Hematopoietic multipotent progenitor cell treated with erythropoietin and hydrocortisone succinate and interleukin-3 and kit ligand, for 8 days (in vitro differentiated cells): ENCODE data around the gene CAMTA1.

Source experiments
- DNase-seq: peaks from one replicate; pipeline ENCODE4 v3.0.0-alpha.2; 2015

The CAMTA1 gene

GRCh38 chr1:7050751-7051665 lies 265.8 kb downstream of the CAMTA1 start:
- no peak for DNase-seq

- no peak for DNase-seq
Measured at GRCh38 chr1:7052701-7053100, 267.4 kb downstream of the CAMTA1 start.

- no peak for DNase-seq
Measured at GRCh38 chr1:7060745-7061144, 275.5 kb downstream of the CAMTA1 start.

- DNase-seq = no peak
Measured at GRCh38 chr1:7062346-7063061, 277.2 kb downstream of the CAMTA1 start.

- DNase-seq = no peak
Measured at GRCh38 chr1:7063981-7064380, 278.7 kb downstream of the CAMTA1 start.

GRCh38 chr1:7068552-7068951 lies 283.3 kb downstream of the CAMTA1 start:
- DNase-seq = no peak

- no peak for DNase-seq
Measured at GRCh38 chr1:7069931-7070330, 284.7 kb downstream of the CAMTA1 start.

GRCh38 chr1:7070389-7071029 lies 285.3 kb downstream of the CAMTA1 start:
- DNase-seq = peak; percentile 50

- no peak for DNase-seq
Measured at GRCh38 chr1:7076117-7076516, 290.9 kb downstream of the CAMTA1 start.

- DNase-seq = no peak
Measured at GRCh38 chr1:7076572-7076971, 291.3 kb downstream of the CAMTA1 start.

GRCh38 chr1:7077136-7077535 lies 291.9 kb downstream of the CAMTA1 start:
- no peak for DNase-seq

GRCh38 chr1:7077970-7078369 lies 292.7 kb downstream of the CAMTA1 start:
- DNase-seq = no peak

GRCh38 chr1:7079637-7080036 lies 294.4 kb downstream of the CAMTA1 start:
- no peak for DNase-seq

- DNase-seq = no peak
Measured at GRCh38 chr1:7084232-7084894, 299.1 kb downstream of the CAMTA1 start.

GRCh38 chr1:7085521-7085920 lies 300.3 kb downstream of the CAMTA1 start:
- no peak for DNase-seq

- no peak for DNase-seq
Measured at GRCh38 chr1:7086106-7086505, 300.9 kb downstream of the CAMTA1 start.

- no peak for DNase-seq
Measured at GRCh38 chr1:7087888-7088287, 302.6 kb downstream of the CAMTA1 start.

GRCh38 chr1:7089497-7089896 lies 304.2 kb downstream of the CAMTA1 start:
- DNase-seq = no peak

GRCh38 chr1:7093297-7093696 lies 308.0 kb downstream of the CAMTA1 start:
- DNase-seq = no peak

- no peak for DNase-seq
Measured at GRCh38 chr1:7094086-7094485, 308.8 kb downstream of the CAMTA1 start.

- no peak for DNase-seq
Measured at GRCh38 chr1:7094509-7094908, 309.3 kb downstream of the CAMTA1 start.

- DNase-seq = no peak
Measured at GRCh38 chr1:7095343-7095964, 310.2 kb downstream of the CAMTA1 start.
